NCI-H2227 treated with DMSO at 0.1 percent for 48 hours (cell line): ENCODE results near the gene IL1RL2.

Experiments
- DNase-seq: peaks from one replicate; lab custom pipeline; 2025; lab: John Stamatoyannopoulos, UW

IL1RL2 gene

DNA sequence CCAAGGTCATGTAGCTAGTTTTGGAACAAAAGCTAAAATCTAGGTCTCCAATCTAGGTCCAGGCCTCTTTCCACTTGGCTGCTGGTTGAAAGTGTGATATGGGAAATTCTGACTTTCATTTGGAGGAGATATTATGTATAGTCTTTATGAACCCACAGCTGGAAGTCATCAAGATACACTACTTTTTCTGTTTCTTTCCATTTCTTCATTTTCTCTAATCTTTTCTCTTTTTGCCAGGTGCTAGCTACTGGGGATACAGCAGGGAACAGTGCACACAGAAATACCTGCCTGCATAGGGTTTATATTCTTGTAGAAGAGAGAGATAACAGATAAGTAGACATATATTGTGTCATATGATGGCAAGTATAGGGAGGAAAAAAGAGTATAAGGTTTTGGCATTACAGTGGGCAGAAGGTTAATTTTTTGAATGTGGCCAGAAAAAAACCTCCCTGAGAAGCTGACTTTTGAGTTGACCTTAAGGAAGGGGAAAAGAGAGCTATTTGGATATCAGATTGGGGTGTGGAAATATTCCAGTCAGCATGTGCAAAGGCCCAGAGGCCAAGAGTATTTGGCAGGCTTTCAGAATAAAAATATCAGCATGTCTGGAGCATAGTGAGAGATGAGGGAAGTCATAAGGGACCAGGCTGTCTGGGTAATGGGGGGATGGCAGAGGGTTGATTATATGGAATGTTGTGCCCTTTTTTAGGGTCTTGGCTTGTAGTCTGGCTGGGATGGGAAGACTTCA, 28.6 kb upstream of the IL1RL2 start:
- no peak for DNase-seq

DNA sequence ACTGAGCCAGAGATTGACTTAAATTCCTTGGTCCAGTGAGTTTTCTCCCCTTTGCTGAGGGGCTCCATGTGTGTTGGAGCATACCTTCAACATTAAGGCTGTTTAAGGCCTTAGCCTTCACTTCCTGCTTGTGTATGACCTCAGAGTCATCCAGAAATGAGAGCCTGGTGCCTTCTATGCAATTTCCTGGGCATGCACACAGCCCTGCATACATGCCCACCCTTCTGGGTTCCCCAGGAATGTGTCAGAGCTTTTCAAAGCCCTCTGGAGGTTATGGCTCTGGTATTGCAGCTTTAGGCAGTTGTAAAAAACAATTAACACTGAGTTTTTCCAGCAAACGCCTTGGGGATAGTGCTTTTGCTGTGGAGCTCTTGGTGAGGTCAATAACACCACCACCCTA, 27.5 kb upstream of the IL1RL2 start:
- DNase-seq, result no peak

DNA sequence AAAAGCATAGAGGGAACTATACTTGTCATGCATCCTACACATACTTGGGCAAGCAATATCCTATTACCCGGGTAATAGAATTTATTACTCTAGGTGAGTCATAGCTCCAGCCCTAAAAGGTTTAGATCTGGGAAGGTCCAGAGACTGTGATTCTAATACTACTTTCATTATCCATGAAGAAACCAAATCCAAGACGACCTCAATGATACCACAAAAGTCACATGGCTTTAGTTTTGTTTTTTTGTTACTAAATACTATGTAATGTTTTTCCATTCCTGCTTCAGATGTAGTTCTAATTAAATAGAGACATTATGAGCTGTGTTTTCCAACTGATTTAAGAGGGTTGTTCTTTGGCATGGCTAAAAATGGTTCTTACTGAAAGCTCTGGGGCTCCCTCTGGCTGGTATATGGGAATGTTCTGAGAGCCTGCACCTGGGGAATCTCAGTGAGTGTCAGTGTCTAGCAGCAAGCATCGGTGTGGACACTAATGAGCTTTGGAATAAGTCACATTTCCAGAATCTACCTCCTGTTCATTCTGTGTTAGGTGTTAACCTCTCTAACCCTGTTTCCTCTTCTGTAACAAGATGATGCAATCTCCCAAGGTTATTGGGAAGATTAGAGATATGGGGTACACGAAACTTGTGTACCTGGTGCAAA, 20.5 kb upstream of the IL1RL2 start:
- DNase-seq, result no peak

DNA sequence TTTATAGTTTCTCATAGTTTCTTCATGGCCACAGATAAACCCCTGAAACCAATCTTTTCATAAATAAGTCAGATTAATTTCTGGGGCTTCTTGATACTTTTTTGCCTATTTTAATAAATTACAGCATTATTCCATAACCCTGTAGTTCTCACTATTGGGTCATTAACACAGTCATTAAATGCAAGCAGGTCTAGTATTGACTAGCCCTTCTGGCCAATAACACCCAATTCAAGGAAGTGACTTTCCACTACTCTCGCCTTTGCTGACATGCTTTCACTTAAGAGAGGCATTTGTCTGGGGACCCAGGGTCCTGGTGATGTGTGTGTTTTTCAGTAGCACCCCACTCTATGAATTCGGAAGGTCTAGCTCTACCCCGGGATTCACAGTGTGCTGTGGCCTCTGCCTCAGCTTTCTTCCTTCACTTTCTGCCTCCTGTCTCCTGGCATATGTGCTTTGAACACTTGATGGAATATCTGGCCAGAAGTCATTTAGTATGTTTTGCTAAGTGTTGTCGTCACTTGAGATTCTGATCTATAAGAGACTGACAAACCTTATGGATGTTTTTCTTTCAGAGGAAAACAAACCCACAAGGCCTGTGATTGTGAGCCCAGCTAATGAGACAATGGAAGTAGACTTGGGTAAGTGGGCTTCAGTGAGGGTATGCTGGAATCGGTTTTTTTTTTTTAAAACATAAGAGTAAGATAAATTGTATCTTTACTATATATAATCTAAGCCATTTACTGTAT, 18.6 kb upstream of the IL1RL2 start:
- DNase-seq, result no peak

DNA sequence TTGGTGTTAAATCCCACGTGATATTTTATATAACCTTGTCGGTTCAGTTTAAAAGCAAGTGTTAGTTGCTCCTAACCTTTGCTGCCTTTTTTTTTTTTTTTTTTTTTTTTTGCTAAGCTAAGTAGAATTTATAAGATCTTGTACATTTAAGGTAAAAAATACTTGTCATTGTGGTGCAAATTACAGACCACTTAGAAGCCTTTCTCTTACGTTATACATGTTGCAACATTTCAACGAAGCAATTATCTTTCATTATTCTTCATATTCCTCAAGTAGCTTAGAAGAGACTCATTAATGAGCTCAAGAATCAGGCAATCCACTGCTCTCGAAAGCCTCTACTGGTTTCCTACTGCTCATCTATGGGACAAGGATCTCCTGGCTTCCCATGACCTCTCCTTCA, 14.9 kb upstream of the IL1RL2 start:
- DNase-seq, result no peak

DNA sequence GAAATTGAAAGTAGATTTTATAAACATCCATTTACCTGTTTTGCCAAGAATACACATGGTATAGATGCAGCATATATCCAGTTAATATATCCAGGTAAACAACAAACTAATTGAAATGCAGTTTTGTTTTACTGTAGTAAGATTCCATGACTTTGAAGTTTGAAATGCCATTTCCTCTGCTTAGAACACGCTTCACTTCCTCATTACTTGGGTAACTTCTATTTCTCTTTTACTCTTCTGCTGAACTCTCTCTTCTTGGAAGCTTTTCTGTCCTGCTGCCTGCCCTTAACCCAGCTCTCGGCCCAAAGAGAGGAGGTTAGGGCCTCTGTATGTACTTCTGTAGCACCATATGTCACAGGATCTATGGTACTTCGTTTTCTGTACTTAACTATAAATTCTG, 14.1 kb upstream of the IL1RL2 start:
- DNase-seq, result no peak

DNA sequence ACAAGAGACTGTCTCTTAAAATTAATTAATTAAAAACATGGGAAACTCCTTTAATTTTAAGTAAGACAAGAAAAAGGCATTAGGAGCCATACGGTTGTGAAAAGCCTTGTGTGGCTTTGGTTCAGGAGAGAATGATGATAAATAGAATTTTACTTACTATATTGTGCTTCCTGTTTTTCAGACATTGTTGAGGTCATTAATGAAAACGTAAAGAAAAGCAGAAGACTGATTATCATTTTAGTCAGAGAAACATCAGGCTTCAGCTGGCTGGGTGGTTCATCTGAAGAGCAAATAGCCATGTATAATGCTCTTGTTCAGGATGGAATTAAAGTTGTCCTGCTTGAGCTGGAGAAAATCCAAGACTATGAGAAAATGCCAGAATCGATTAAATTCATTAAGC, 10.7 kb upstream of the IL1RL2 start:
- DNase-seq, result no peak

DNA sequence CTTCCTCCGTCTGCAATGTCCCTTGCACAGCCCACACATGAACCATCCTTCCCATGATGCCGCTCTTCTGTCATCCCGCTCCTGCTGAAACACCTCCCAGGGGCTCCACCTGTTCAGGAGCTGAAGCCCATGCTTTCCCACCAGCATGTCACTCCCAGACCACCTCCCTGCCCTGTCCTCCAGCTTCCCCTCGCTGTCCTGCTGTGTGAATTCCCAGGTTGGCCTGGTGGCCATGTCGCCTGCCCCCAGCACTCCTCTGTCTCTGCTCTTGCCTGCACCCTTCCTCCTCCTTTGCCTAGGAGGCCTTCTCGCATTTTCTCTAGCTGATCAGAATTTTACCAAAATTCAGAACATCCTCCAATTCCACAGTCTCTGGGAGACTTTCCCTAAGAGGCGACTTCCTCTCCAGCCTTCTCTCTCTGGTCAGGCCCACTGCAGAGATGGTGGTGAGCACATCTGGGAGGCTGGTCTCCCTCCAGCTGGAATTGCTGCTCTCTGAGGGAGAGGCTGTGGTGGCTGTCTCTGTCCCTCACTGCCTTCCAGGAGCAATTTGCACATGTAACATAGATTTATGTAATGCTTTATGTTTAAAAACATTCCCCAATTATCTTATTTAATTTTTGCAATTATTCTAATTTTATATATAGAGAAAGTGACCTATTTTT, 8.9 kb upstream of the IL1RL2 start:
- no peak for DNase-seq

DNA sequence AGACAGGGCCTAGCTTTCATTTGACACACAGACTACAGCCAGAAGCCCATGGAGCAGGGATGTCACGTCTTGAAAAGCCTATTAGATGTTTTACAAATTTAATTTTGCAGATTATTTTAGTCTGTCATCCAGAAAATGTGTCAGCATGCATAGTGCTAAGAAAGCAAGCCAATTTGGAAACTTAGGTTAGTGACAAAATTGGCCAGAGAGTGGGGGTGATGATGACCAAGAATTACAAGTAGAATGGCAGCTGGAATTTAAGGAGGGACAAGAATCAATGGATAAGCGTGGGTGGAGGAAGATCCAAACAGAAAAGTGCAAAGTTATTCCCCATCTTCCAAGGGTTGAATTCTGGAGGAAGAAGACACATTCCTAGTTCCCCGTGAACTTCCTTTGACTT, 7.8 kb upstream of the IL1RL2 start:
- no peak for DNase-seq

DNA sequence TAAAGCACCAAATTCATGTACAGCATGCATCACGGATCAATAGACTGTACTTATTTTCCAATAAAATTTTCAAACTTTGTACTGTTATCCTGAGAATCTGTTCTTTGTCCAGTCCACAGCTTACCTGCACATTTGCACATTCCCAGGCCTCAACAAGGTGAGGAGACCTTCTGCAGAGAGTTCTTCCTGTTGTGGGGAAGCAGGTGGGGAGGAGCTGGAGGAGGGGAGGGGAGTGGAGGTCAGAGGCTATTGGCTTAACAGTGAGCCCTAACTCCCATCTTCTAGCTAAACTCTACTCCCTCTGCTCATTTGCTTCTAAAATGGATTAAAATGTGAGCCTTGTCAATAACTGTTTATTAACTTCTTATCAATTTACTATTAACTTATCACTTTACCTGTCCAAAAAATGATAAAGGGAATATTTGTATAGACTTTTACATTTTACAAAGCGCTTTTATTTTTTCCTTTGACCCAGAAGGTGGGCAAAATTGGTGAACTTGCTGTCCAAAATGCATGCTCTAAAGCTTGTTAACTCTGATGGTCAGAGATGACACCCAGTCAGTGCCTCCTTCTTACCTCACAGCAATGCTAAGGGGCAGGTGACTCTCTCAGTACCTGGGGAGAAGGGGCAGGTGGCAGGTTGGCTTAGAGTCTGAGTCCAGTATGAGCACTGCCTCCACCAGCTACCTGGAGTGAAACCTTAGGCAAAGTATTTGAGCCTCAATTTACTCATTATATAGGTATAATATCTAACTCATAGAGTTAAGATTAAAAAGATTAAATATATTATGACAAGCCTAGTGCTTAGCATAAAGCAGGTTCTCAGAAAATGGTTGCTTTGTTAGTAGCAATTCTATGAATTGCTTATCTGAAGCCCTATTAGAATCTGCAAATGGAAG, 6.8 kb upstream of the IL1RL2 start:
- DNase-seq, result no peak

DNA sequence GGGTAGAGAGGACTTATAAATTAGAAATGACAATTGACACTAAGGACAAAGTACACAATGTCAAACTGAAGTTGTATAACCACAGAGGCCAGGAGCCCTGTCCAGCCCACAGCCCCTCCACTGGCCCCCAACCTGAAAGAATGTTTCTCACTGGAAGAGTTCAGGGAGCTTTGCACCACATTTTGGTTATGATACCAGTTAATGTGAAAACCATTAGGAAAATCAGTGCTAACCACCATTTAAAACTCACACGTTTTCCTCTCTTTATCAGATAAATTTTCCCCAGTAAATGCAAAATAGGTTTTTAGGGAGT, 6.2 kb upstream of the IL1RL2 start:
- DNase-seq, result no peak

DNA sequence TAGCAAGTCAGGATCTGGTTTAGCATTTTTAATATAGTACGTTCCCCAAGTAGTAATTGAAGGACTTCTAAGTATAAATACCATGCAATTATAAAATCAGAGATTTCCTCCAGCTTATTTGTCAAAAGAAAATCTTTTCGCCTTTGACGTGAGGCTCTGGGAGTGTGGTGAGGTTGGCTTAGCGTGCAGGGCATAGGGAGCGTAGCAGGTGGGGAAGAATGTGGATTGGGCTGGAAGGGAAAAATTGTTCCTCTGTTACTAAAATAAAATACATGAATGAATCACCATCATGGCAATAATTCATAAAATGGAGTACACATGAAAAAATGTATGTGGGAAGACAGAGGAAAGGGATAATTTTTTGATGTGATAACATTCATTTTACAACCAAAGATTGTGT, 5.4 kb upstream of the IL1RL2 start:
- no peak for DNase-seq

DNA sequence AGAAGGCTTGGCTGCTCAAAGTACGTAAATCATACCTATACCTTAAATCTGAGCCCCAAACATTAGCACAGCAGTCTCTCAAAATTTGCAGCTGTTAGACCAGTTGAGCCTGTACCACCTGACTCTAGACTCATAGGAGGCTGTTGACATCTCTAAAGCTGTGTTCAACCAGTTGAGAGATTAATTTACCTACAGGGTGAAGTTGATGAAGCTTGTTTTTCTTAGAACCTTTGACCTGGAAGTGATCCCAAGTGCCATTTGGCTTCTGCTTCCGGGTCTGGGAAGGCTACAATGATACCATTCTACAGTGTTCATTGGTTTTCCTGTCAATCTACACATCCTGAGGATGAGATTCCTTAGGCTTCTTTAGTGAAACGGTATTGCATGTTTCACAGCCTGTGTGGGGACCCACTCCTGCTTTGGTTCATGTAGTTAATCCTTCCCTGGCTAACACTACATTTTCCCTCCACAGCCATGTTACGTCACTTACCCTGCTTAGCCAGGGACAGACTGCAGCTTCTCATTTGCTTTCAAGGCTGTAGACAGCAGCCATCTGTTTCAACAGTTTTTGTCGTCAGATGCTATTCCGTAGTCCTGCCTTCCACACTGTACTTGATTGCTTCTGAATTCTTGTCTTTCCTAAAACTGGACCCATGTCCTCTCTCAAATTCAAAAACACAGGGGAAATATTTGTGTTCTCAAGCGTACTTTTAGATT, 4.7 kb upstream of the IL1RL2 start:
- DNase-seq, result no peak

DNA sequence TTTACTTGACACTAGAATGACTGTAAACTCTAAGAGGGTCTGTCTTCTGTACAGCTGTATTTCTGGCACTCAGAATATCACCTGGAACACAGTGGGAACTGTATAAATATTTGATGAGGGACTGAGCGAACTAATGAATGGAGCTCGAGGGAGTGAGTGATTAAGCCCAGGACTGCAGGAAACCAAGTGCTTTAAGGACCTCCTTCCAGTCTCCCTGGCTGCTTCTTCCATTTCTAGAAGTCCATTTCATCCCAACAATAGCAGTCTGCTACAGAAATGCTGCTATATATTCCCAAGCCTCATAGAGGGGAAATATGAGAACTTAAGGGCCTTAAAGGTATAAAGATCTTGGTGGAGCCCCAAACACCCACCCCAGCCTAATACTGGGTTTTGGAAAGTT, 2.8 kb upstream of the IL1RL2 start:
- DNase-seq, result no peak

DNA sequence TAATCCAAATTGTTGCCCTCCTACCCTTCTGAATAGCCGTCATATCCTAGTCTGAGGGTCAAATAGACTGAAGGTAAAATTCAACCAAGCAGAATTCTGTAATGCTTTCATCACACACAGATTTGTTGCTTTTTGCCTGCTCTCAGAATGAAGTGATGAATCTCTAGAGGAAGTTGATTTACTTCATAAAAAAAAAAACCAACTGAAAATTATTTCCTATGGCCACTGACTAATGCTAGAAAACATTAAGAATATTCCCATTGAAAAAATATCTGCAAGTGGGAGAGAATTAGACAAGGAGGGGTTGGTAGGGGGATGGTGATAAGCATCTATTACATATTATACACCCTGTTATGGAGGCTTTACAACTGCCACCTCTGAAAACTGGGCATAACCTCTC, 2.3 kb upstream of the IL1RL2 start:
- no peak for DNase-seq

DNA sequence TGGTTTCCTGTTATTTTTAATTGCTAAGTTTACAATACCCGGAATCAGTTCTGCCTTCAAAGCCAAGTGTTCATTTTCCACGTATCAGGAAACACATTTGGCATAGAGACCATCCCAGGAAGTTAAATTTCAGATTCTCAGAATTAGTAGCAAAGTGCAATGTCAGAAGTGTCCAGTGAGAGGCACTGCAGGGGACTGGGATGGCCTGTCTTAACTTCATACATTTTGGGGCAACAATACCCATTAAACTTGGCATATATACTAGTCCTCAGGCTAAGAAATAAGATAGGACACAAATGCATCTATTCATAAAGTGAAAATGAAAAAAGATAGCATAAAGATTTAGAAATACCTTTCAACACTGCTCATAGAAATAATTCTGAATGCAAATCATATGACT, 1.5 kb upstream of the IL1RL2 start:
- DNase-seq, result no peak

DNA sequence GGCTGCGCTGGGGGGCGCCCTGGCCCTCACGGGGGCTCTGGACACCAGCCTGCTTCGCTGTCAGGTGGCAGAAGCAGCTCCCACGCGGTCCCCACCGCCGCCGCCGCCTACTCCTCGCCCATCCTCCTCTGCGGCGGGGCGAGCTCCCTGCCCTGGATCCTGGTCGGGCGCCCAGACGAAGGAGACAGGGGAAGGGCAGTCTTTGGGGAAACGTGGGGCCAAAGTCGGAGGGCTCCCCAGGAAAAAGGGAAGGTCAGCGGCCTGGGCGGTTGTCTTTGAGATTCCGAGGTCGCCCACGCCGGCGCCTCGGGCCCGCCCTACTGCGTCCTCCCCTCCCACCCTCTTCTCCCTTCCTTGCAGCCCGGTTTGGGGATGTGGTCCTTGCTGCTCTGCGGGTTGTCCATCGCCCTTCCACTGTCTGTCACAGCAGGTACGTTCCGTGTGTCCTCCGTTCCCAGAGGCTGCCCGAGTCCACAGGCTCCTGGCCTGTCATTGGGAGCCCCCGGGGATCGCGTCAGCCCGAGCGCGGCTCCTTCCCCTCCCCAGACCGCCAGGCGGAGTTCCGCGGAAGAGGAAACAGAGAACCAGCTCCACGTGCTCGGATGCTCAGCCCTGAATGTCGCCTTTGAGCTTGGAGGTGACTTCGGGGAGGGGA, 800 bp downstream of the IL1RL2 start:
- DNase-seq, result no peak

DNA sequence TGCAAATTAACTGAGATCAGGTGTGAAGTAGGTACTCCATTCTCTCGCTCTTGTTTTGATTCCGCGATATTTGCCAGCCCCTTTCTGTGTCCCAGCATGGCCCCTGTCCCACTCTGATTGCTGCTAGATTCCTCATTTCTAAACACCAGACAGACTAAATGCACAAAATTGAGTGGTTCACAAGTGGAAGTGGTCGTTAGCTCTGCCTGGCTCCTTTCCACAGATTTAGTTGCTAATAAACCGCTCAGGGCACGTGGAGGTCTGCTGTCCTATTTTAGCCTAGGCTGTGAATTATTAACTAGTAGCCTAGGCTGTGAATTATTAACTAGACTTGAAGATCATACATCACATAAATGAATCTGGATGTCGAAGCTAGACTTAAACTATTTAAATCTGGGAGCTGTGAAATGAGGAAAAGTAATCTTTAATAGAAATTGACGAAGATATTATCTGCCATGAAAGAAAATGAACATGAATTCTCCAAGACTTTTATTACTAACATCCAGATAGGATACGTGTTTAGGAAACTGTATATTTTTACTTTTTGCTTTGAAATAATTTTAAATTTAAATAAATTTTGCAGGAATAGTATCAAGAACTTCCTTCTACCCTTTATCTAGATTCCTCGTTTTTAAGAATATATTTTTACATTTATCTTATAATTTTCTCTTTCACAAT, 3.7 kb downstream of the IL1RL2 start:
- no peak for DNase-seq

DNA sequence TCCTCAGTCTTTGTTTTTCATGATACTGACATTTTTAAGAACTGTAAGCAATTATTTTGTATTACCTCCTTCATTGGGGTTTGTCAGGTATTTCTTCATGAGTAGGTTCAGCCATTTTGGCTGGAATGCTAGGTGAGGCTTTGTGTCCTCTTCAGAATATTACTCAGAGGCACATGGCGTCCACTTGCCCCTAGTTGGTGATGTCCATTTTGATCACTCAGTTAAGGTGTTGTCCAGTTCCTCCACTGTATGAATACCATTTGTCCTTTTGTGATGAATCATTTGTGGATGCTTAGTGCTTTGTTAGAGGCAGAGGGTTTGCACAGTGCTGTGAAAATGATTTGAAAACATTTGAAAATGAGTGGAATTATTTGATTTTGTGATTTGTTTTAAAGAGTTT, 4.7 kb downstream of the IL1RL2 start:
- DNase-seq, result no peak

DNA sequence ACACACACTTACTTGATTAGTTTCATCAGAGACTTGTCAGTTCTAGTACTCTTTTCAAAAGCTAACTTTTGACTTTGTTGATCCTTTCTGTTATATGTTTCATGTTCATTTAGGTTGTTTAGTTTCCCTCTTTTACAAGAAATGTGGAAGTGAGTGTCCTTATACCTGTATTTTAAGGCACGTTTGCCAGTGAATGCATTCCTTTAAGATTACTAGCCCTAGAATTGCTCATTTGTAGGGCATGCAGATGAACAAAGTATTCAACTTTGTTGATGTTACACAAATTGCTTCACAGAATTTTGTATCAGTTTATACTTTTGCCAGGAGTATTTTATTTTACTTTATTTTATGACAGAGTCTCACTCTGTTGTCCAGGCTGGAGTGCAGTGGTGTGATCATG, 6.3 kb downstream of the IL1RL2 start:
- DNase-seq, result no peak
